Keratinocyte (primary cell): ENCODE measurements around the gene RNF4. TPM values are rescaled to one million over a fixed set of nuclear protein-coding genes. Genes with fewer than 3 reads are reported as not detected.

Experiments
- DNase-seq: peaks from one replicate; pipeline ENCODE4 v3.0.0-alpha.2; 2011; ENCODE audit warnings: low read depth, missing footprints, low spot score
- FAIRE-seq: peaks from 2 replicates; lab custom pipeline; 2011; peaks lifted over from hg19 to GRCh38; lab: Jason Lieb, UNC
- H2AFZ ChIP-seq: 2 replicates; pipeline ENCODE4 v1.6.0; 2012; ENCODE audit warnings: low read length, control low read depth, inconsistent platforms; ENCODE audit not compliant: control insufficient read depth
- H3K27ac ChIP-seq: 2 replicates; pipeline ENCODE4 v1.5.1; 2011; ENCODE audit warnings: low read length; ENCODE audit not compliant: control insufficient read depth, insufficient read depth
- H3K27me3 ChIP-seq: 3 replicates; pipeline ENCODE4 v1.6.0; 2011; ENCODE audit warnings: low read length; ENCODE audit not compliant: control insufficient read depth, insufficient read depth; ENCODE audit errors: extremely low read depth
- H3K36me3 ChIP-seq, 2 experiments: 2 replicates in 1 of 2; 3 replicates in 1 of 2; pipeline ENCODE4 v1.5.1; 2011; ENCODE audit warnings: low read length in 2 of 2, mild to moderate bottlenecking in 1 of 2; ENCODE audit not compliant: control insufficient read depth in 2 of 2, insufficient read depth in 2 of 2; ENCODE audit errors: extremely low read depth in 1 of 2
- H3K4me1 ChIP-seq: 3 replicates; pipeline ENCODE4 v1.5.1; 2011; ENCODE audit warnings: low read length; ENCODE audit not compliant: control insufficient read depth, insufficient read depth; ENCODE audit errors: extremely low read depth
- H3K4me2 ChIP-seq: 3 replicates; pipeline ENCODE4 v1.6.0; 2011; ENCODE audit warnings: low read depth, low read length; ENCODE audit not compliant: control insufficient read depth, insufficient read depth; ENCODE audit errors: extremely low read depth
- H3K4me3 ChIP-seq, 3 experiments: fragments of 200-600 bp in 1 of 3; sonication (generic) in 1 of 3; 2 replicates in 2 of 3; 3 replicates in 1 of 3; pipeline ENCODE4 v1.5.1; 2011 to 2016; ENCODE audit warnings: low read length in 3 of 3, mild to moderate bottlenecking in 3 of 3, control low read depth in 2 of 3, inconsistent platforms in 1 of 3, low read depth in 1 of 3, mixed read lengths in 1 of 3, mixed run types in 1 of 3, moderate library complexity in 1 of 3; ENCODE audit not compliant: control insufficient read depth in 2 of 3, insufficient read depth in 2 of 3; ENCODE audit errors: extremely low read depth in 1 of 3
- H3K79me2 ChIP-seq: 2 replicates; pipeline ENCODE4 v1.6.0; 2012; ENCODE audit warnings: low read length; ENCODE audit not compliant: control insufficient read depth, insufficient read depth
- H3K9ac ChIP-seq: 3 replicates; pipeline ENCODE4 v1.6.0; 2011; ENCODE audit warnings: low read length; ENCODE audit not compliant: control insufficient read depth, insufficient read depth; ENCODE audit errors: extremely low read depth
- H3K9me1 ChIP-seq: 3 replicates; pipeline ENCODE4 v1.6.0; 2011; ENCODE audit warnings: low read length; ENCODE audit not compliant: control insufficient read depth, insufficient read depth; ENCODE audit errors: extremely low read depth
- H3K9me3 ChIP-seq: 2 replicates; pipeline ENCODE4 v1.5.1; 2012; ENCODE audit warnings: low read depth, low read length; ENCODE audit not compliant: control insufficient read depth
- H4K20me1 ChIP-seq: 3 replicates; pipeline ENCODE4 v1.6.0; 2011; ENCODE audit warnings: low read length; ENCODE audit not compliant: control insufficient read depth, insufficient read depth; ENCODE audit errors: extremely low read depth
- EZH2 ChIP-seq: IDR thresholded peaks from one replicate; pipeline ENCODE4 v1.6.1; 2012; ENCODE audit warnings: inconsistent platforms, mild to moderate bottlenecking, low read length, moderate library complexity
- dilution Hi-C: fragments of 300-500 bp; cut with MboI; formaldehyde crosslinking; loops from one replicate; pipeline ENCODE4 v1.7.0; 2020; ENCODE audit warnings: low sequenced_read_pairs; ENCODE audit not compliant: extremely low pct_ligation_motif_present
- polyA plus RNA-seq, 5 experiments: library from polyadenylated mRNA; depleted of rRNA in 3 of 5; stranded (reverse) in 3 of 5; stranded (forward) in 1 of 5; unstranded in 1 of 5; fragments of >200 nt; gene quantifications; 1 replicate in 1 of 5; 2 replicates in 3 of 5; 3 replicates in 1 of 5; pipeline versions ENCODE4 v1.2.1 to v1.2.3, GENCODE V29; 2011 to 2012; ENCODE audit warnings: missing spikeins in 2 of 5, low read depth in 1 of 5, low replicate concordance in 1 of 5
- TF ChIP-seq, protein P1 (sequence below), 3 experiments: IDR thresholded peaks in 1 of 3; conservative IDR thresholded peaks in 1 of 3; optimal IDR thresholded peaks in 1 of 3; 2 replicates in 2 of 3; 3 replicates in 1 of 3; pipeline versions ENCODE3 to v1.5.1; 2011; ENCODE audit warnings: low read length in 3 of 3, mild to moderate bottlenecking in 3 of 3, moderate library complexity in 2 of 3, control low read depth in 1 of 3, inconsistent platforms in 1 of 3; ENCODE audit not compliant: insufficient read depth in 2 of 3; ENCODE audit errors: extremely low read depth in 1 of 3

Gene RNF4
- polyA plus RNA-seq, 1 donor (not counting 4 experiments of a cell fraction or from before 2014, with no cell fraction given): 63.6 TPM

DNA sequence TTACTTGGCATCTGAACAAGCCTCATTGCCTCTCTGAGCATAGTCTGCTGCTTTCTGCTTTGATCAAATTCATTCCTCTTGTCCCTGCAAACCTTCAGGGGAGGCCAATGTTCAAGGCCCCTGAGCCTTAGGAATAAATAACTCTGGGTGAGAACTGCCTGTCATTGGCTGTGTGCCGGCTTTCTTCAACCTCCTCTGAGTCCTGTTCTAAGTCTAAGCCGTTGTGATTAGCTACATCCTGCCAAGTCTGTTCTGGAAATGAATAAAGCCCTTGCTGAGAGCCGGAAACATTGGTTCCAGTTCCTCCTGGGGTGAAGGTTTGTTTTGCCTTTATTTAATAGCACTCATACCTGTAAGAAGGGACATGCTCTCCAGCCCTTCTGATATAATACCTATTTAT lies 13.8 kb downstream of the RNF4 start:
- Histone ChIP-seq H3K4me1 (no peaks in the 10 kb centered on the region), H3K27ac (peak overlapping the region; percentile 10), H3K9me1 (peaks cover 3% of the 10 kb centered on the region), H3K4me3 (no peak overlapping the region), H3K36me3 (peaks cover 2% of the 10 kb centered on the region in 2 experiments), H3K9me3 (no peaks in the 10 kb centered on the region), H2AFZ (no peak overlapping the region), H3K4me2 (no peak overlapping the region), H3K79me2 (peaks cover 98% of the 10 kb centered on the region), H3K27me3 (no peaks in the 10 kb centered on the region), H4K20me1 (peaks cover 42% of the 10 kb centered on the region), H3K9ac (no peak overlapping the region)
- dilution Hi-C loops: no loop called here
- DNase-seq (no peak), FAIRE-seq (no peak)
- TF ChIP-seq, protein P1, sequence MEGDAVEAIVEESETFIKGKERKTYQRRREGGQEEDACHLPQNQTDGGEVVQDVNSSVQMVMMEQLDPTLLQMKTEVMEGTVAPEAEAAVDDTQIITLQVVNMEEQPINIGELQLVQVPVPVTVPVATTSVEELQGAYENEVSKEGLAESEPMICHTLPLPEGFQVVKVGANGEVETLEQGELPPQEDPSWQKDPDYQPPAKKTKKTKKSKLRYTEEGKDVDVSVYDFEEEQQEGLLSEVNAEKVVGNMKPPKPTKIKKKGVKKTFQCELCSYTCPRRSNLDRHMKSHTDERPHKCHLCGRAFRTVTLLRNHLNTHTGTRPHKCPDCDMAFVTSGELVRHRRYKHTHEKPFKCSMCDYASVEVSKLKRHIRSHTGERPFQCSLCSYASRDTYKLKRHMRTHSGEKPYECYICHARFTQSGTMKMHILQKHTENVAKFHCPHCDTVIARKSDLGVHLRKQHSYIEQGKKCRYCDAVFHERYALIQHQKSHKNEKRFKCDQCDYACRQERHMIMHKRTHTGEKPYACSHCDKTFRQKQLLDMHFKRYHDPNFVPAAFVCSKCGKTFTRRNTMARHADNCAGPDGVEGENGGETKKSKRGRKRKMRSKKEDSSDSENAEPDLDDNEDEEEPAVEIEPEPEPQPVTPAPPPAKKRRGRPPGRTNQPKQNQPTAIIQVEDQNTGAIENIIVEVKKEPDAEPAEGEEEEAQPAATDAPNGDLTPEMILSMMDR (optimal IDR thresholded peaks at IDR 0.05 in 1 of 3, IDR thresholded peaks at IDR 0.05 in 1 of 3, conservative IDR thresholded peaks at IDR 0.05 in 1 of 3; ENCODE audit: extremely low read depth in 1 of 3, insufficient read depth in 2 of 3, low read length in 3 of 3): no peak
- TF ChIP-seq EZH2: no peak

DNA sequence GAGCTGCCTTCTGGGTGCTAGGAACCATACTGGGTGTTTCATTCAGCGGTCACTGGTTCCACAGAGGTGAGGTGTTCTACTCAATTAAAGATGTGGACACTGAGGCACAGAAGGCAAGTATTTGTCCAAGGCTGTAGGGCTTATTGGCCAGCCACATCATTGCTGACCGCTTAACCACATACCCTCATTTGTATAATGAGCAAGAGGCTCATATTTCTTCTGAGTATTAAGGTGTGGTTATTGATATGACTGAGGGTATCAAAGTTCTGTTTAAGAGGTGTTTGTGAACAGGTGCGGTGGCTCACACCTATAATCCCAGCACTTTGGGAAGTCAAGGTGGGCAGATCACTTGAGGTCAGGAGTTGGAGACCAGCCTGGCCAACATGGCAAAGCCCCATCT lies 14.3 kb downstream of the RNF4 start:
- peaks cover 44% of the 10 kb centered on the region for H4K20me1 ChIP-seq
- no peaks in the 10 kb centered on the region for H3K27me3 ChIP-seq
- H3K79me2 ChIP-seq: peaks cover 98% of the 10 kb centered on the region
- H3K9ac ChIP-seq: no peak overlapping the region
- peaks cover 2% of the 10 kb centered on the region in 2 experiments for H3K36me3 ChIP-seq
- DNase-seq (no peak), FAIRE-seq (no peak)
- H3K4me1 ChIP-seq: no peaks in the 10 kb centered on the region
- H3K4me3 ChIP-seq: no peak overlapping the region
- dilution Hi-C loops: no loop called here
- H3K9me1 ChIP-seq: peaks cover 3% of the 10 kb centered on the region
- no peak overlapping the region for H3K27ac ChIP-seq
- TF ChIP-seq, protein P1 (optimal IDR thresholded peaks at IDR 0.05 in 1 of 3, IDR thresholded peaks at IDR 0.05 in 1 of 3, conservative IDR thresholded peaks at IDR 0.05 in 1 of 3; ENCODE audit: extremely low read depth in 1 of 3, insufficient read depth in 2 of 3, low read length in 3 of 3): no peak
- TF ChIP-seq EZH2: no peak
- H3K9me3 ChIP-seq: no peaks in the 10 kb centered on the region
- H3K4me2 ChIP-seq: no peak overlapping the region
- no peak overlapping the region for H2AFZ ChIP-seq
